MM.1S (cell line): ENCODE data around the gene FAHD2A.
"Not testable (repeated sequence)": the region's sequence is repeated elsewhere in the genome, so short reads cannot be mapped to it uniquely, and the experiment has no call there.

Experiments used
- EZH2 ChIP-seq: fragments of 300-600 bp; sonication (generic); optimal IDR thresholded peaks from 2 replicates; pipeline ENCODE3; 2017; ENCODE audit warnings: low read depth, mild to moderate bottlenecking, antibody characterized with exemption, low read length, mixed read lengths
- TF ChIP-seq, protein P1 (sequence below): fragments of 300-600 bp; sonication (generic); IDR thresholded peaks from 2 replicates; pipeline ENCODE4 v1.5.1; 2016; ENCODE audit warnings: antibody characterized with exemption, low read length, mixed read lengths

- TF ChIP-seq, protein P1, sequence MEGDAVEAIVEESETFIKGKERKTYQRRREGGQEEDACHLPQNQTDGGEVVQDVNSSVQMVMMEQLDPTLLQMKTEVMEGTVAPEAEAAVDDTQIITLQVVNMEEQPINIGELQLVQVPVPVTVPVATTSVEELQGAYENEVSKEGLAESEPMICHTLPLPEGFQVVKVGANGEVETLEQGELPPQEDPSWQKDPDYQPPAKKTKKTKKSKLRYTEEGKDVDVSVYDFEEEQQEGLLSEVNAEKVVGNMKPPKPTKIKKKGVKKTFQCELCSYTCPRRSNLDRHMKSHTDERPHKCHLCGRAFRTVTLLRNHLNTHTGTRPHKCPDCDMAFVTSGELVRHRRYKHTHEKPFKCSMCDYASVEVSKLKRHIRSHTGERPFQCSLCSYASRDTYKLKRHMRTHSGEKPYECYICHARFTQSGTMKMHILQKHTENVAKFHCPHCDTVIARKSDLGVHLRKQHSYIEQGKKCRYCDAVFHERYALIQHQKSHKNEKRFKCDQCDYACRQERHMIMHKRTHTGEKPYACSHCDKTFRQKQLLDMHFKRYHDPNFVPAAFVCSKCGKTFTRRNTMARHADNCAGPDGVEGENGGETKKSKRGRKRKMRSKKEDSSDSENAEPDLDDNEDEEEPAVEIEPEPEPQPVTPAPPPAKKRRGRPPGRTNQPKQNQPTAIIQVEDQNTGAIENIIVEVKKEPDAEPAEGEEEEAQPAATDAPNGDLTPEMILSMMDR: not testable (repeated sequence)
- not testable (repeated sequence) for TF ChIP-seq EZH2
Observed at GRCh38 chr2:95415138-95415537, 12.6 kb downstream of the FAHD2A start.
